Left ventricle myocardium inferior (tissue), 1 donor: ENCODE data around the gene GABRR1. TPM values are rescaled to one million over a fixed set of nuclear protein-coding genes. Genes with fewer than 3 reads are reported as not detected.
A peak's percentile ranks its signal among the peaks of the same experiment; 100 is the strongest.

ENCODE experiments used
- DNase-seq: peaks from one replicate; pipeline ENCODE4 v3.0.0-alpha.2; 2020
- H3K27ac ChIP-seq: fragments of 200-600 bp; replicated peaks from 2 replicates; pipeline ENCODE4 v1.8.0; 2021
- H3K27me3 ChIP-seq: fragments of 200-600 bp; 2 replicates; pipeline ENCODE4 v1.8.0; 2021; ENCODE audit warnings: low read depth
- H3K36me3 ChIP-seq: fragments of 200-600 bp; 2 replicates; pipeline ENCODE4 v1.8.0; 2021
- H3K4me1 ChIP-seq: fragments of 200-600 bp; 2 replicates; pipeline ENCODE4 v1.8.0; 2021
- H3K4me3 ChIP-seq: fragments of 200-600 bp; 2 replicates; pipeline ENCODE4 v1.8.0; 2021; ENCODE audit warnings: mild to moderate bottlenecking, moderate library complexity
- H3K9me3 ChIP-seq: fragments of 200-600 bp; replicated peaks from 2 replicates; pipeline ENCODE4 v1.8.0; 2021
- CTCF ChIP-seq: fragments of 200-600 bp; IDR thresholded peaks from 2 replicates; pipeline ENCODE4 v1.8.0; 2021; ENCODE audit warnings: antibody characterized with exemption, mild to moderate bottlenecking, borderline replicate concordance
- intact Hi-C: fragments of 100-400 bp; cut with micrococcal nuclease; formaldehyde crosslinking; loops from one replicate; pipeline ENCODE4 v1.11.0; 2022
- total RNA-seq: library from RNA; stranded (reverse); fragmentation: NEBNext Ultra II Directional; extraction: Animal tissue kit (Norgen Biotek cat#: 25700); gene quantifications from one replicate; pipeline ENCODE4 v1.2.1, GENCODE V29; 2021
- donor health status: DM: no; HTN: yes; CAD: no; lungs with severe emphysema.

GABRR1 gene
- total RNA-seq, 1 donor from 2014 or later: not detected

GRCh38 chr6:89161326-89162046 is 55.7 kb downstream of the GABRR1 start:
- DNase-seq: no peak
- Histone ChIP-seq H3K27me3 (no peaks in the 10 kb centered on the region), H3K4me1 (peaks cover 14% of the 10 kb centered on the region), H3K36me3 (peaks cover 39% of the 10 kb centered on the region), H3K9me3 (no peaks in the 10 kb centered on the region), H3K4me3 (peak overlapping the region; percentile 2), H3K27ac (peak overlapping the region; percentile 82)
- intact Hi-C loops: no loop called here
- no peak for TF ChIP-seq CTCF

- peaks cover 37% of the 10 kb centered on the region for H3K36me3 ChIP-seq
- intact Hi-C loops: no loop called here
Measured at GRCh38 chr6:89160331-89161092, 56.6 kb downstream of the GABRR1 start.

GRCh38 chr6:89154131-89154530 is 63.0 kb downstream of the GABRR1 start:
- DNase-seq: no peak
- no peak for TF ChIP-seq CTCF
- Histone ChIP-seq H3K27ac (no peak overlapping the region), H3K27me3 (no peaks in the 10 kb centered on the region), H3K4me3 (no peak overlapping the region), H3K9me3 (no peaks in the 10 kb centered on the region), H3K36me3 (peaks cover 32% of the 10 kb centered on the region), H3K4me1 (peaks cover 5% of the 10 kb centered on the region)
- intact Hi-C loops: no loop called here

More at GRCh38 chr6:89160331-89161092, 56.6 kb downstream of the GABRR1 start:
- Histone ChIP-seq H3K9me3 (no peaks in the 10 kb centered on the region), H3K4me3 (no peak overlapping the region), H3K27me3 (no peaks in the 10 kb centered on the region), H3K27ac (peak overlapping the region; percentile 82), H3K4me1 (peaks cover 14% of the 10 kb centered on the region)
- no peak for DNase-seq
- TF ChIP-seq CTCF: no peak

- H3K4me1 ChIP-seq: peaks cover 45% of the 10 kb centered on the region
- intact Hi-C loops: loop anchor here (10.0 kb wide), 1 partner anchor 63 kb away; the partner anchor contains the start of gene PNRC1
- no peak for DNase-seq
- peak overlapping the region; percentile 96 for H3K4me3 ChIP-seq
- no peak overlapping the region for H3K27ac ChIP-seq
- TF ChIP-seq CTCF: no peak
- H3K27me3 ChIP-seq: no peaks in the 10 kb centered on the region
- no peaks in the 10 kb centered on the region for H3K9me3 ChIP-seq
- H3K36me3 ChIP-seq: peaks cover 15% of the 10 kb centered on the region
Measured at GRCh38 chr6:89148016-89148750, 69.0 kb downstream of the GABRR1 start.
